Fibroblast of skin of left biceps (primary cell): Measurements from ENCODE around the gene TRMT1.
A peak's percentile ranks its signal among the peaks of the same experiment; 100 is the strongest.

Experiments
- DNase-seq, 2 experiments: peaks; one replicate each; pipeline ENCODE4 v3.0.0-alpha.2; 2013; ENCODE audit warnings: low read depth in 2 of 2

The TRMT1 gene

GRCh38 chr19:13102416-13102665 is 14.2 kb downstream of the TRMT1 start:
- no peak for DNase-seq

GRCh38 chr19:13101590-13102415 is 14.7 kb downstream of the TRMT1 start:
- DNase-seq, result no peak

- DNase-seq, result no peak
These were observed 15.5 kb downstream of the TRMT1 start for GRCh38 chr19:13100841-13101589.

GRCh38 chr19:13100031-13100588 is 16.4 kb downstream of the TRMT1 start:
- DNase-seq, result no peak

GRCh38 chr19:13099073-13099999 is 17.2 kb downstream of the TRMT1 start:
- no peak for DNase-seq

GRCh38 chr19:13098277-13099072 is 18.1 kb downstream of the TRMT1 start:
- no peak for DNase-seq

- DNase-seq, result no peak
These were observed 18.9 kb downstream of the TRMT1 start for GRCh38 chr19:13097463-13098258.

GRCh38 chr19:13097033-13097462 is 19.5 kb downstream of the TRMT1 start:
- DNase-seq, result no peak

GRCh38 chr19:13095934-13096927 is 20.3 kb downstream of the TRMT1 start:
- DNase-seq, result no peak

- no peak for DNase-seq
These were observed 21.2 kb downstream of the TRMT1 start for GRCh38 chr19:13095393-13095784.

GRCh38 chr19:13094771-13095392 is 21.7 kb downstream of the TRMT1 start:
- no peak for DNase-seq

GRCh38 chr19:13094106-13094504 is 22.4 kb downstream of the TRMT1 start:
- no peak for DNase-seq

GRCh38 chr19:13093407-13094105 is 23.0 kb downstream of the TRMT1 start:
- peak; percentile 43 to 60 for DNase-seq

GRCh38 chr19:13092606-13093235 is 23.8 kb downstream of the TRMT1 start:
- no peak for DNase-seq

GRCh38 chr19:13092158-13092543 is 24.4 kb downstream of the TRMT1 start:
- DNase-seq, result no peak

- peak; percentile 90 to 93 for DNase-seq
These were observed 25.0 kb downstream of the TRMT1 start for GRCh38 chr19:13091400-13092157.
